H9 (cell line): ENCODE measurements around the gene RAB11FIP4. TPM values are rescaled to one million over a fixed set of nuclear protein-coding genes. Genes with fewer than 3 reads are reported as not detected.

Experiments
- DNase-seq: peaks from one replicate; pipeline ENCODE4 v3.0.0-alpha.2; 2017
- H2AFZ ChIP-seq: one replicate; pipeline ENCODE4 v1.6.1; 2013; ENCODE audit warnings: mild to moderate bottlenecking, low read length, control low read depth, moderate library complexity
- H2AK5ac ChIP-seq: 2 replicates; pipeline ENCODE4 v1.6.1; 2013; ENCODE audit warnings: low read length, control low read depth, mixed read lengths; ENCODE audit not compliant: insufficient read length
- H2BK120ac ChIP-seq: one replicate; pipeline ENCODE4 v1.6.1; 2013; ENCODE audit warnings: low read depth, mild to moderate bottlenecking, low read length, control low read depth, inconsistent platforms; ENCODE audit not compliant: poor library complexity, severe bottlenecking
- H2BK12ac ChIP-seq: 2 replicates; pipeline ENCODE4 v1.6.1; 2013; ENCODE audit warnings: low read length, control low read depth, mixed read lengths, low read depth; ENCODE audit not compliant: insufficient read length
- H2BK15ac ChIP-seq: 2 replicates; pipeline ENCODE4 v1.6.1; 2013; ENCODE audit warnings: low read depth, low read length, control low read depth
- H2BK20ac ChIP-seq: one replicate; pipeline ENCODE4 v1.6.1; 2013; ENCODE audit warnings: low read depth, mild to moderate bottlenecking, low read length, control low read depth, inconsistent platforms; ENCODE audit not compliant: poor library complexity, severe bottlenecking
- H2BK5ac ChIP-seq: 2 replicates; pipeline ENCODE4 v1.6.1; 2013; ENCODE audit warnings: low read length, control low read depth, mixed read lengths; ENCODE audit not compliant: insufficient read length
- H3K14ac ChIP-seq: 2 replicates; pipeline ENCODE4 v1.6.1; 2013; ENCODE audit warnings: low read length, control low read depth; ENCODE audit not compliant: insufficient read depth
- H3K18ac ChIP-seq: 2 replicates; pipeline ENCODE4 v1.6.1; 2013; ENCODE audit warnings: low read depth, mild to moderate bottlenecking, mixed read lengths, low read length, control low read depth; ENCODE audit not compliant: insufficient read length
- H3K23ac ChIP-seq: 2 replicates; pipeline ENCODE4 v1.6.1; 2013; ENCODE audit warnings: low read length, control low read depth, mixed read lengths, low read depth; ENCODE audit not compliant: insufficient read length
- H3K23me2 ChIP-seq: 2 replicates; pipeline ENCODE4 v1.6.1; 2013; ENCODE audit warnings: low read depth, mild to moderate bottlenecking, mixed read lengths, low read length, control low read depth; ENCODE audit not compliant: insufficient read length, poor library complexity, severe bottlenecking
- H3K27ac ChIP-seq: 2 replicates; pipeline ENCODE4 v1.5.1; 2013; ENCODE audit warnings: low read length, control low read depth, mixed read lengths, low read depth; ENCODE audit not compliant: insufficient read length
- H3K27me3 ChIP-seq: 2 replicates; pipeline ENCODE4 v1.6.1; 2013; ENCODE audit warnings: low read length, control low read depth, inconsistent platforms; ENCODE audit not compliant: insufficient read depth
- H3K4ac ChIP-seq: 2 replicates; pipeline ENCODE4 v1.6.1; 2013; ENCODE audit warnings: low read depth, mild to moderate bottlenecking, control low read depth, inconsistent platforms, low read length, moderate library complexity
- H3K4me1 ChIP-seq: 2 replicates; pipeline ENCODE4 v1.6.1; 2013; ENCODE audit warnings: low read length, control low read depth, inconsistent platforms; ENCODE audit not compliant: insufficient read depth
- H3K4me2 ChIP-seq: 2 replicates; pipeline ENCODE4 v1.6.1; 2013; ENCODE audit warnings: low read length, control low read depth, mixed read lengths; ENCODE audit not compliant: insufficient read length, insufficient read depth
- H3K56ac ChIP-seq: 2 replicates; pipeline ENCODE4 v1.6.1; 2013; ENCODE audit warnings: low read depth, mild to moderate bottlenecking, mixed read lengths, low read length, control low read depth; ENCODE audit not compliant: insufficient read length
- H3K79me1 ChIP-seq: 2 replicates; pipeline ENCODE4 v1.6.1; 2013; ENCODE audit warnings: low read depth, mild to moderate bottlenecking, moderate library complexity, low read length, control low read depth, inconsistent platforms; ENCODE audit not compliant: insufficient read depth, poor library complexity, severe bottlenecking
- H3K79me2 ChIP-seq: 2 replicates; pipeline ENCODE4 v1.6.1; 2013; ENCODE audit warnings: low read length, control low read depth, inconsistent platforms; ENCODE audit not compliant: insufficient read depth
- H3K9ac ChIP-seq: 2 replicates; pipeline ENCODE4 v1.6.1; 2013; ENCODE audit warnings: low read length, control low read depth, mixed read lengths; ENCODE audit not compliant: insufficient read length; ENCODE audit errors: extremely low read depth
- H3K9me3 ChIP-seq: one replicate; pipeline ENCODE4 v1.6.1; 2013; ENCODE audit warnings: low read depth, low read length, inconsistent platforms; ENCODE audit not compliant: control insufficient read depth
- H3T11ph ChIP-seq: one replicate; pipeline ENCODE4 v1.6.1; 2013; ENCODE audit warnings: mild to moderate bottlenecking, low read length, control low read depth, inconsistent platforms
- H4K20me1 ChIP-seq: one replicate; pipeline ENCODE4 v1.6.1; 2013; ENCODE audit not compliant: control insufficient read depth, insufficient read length, insufficient read depth
- H4K5ac ChIP-seq: 2 replicates; pipeline ENCODE4 v1.6.1; 2013; ENCODE audit warnings: low read depth, mild to moderate bottlenecking, mixed read lengths, low read length, control low read depth; ENCODE audit not compliant: insufficient read length
- H4K8ac ChIP-seq: replicated peaks from 2 replicates; pipeline ENCODE4 v1.6.1; 2013; ENCODE audit warnings: low read length, control low read depth, mixed read lengths, low read depth; ENCODE audit not compliant: insufficient read length
- H4K91ac ChIP-seq: 2 replicates; pipeline ENCODE4 v1.6.1; 2013; ENCODE audit warnings: low read depth, mild to moderate bottlenecking, moderate library complexity, mixed read lengths, low read length, control low read depth; ENCODE audit not compliant: insufficient read length
- H3K27ac Mint-ChIP-seq, 3 experiments: 2 replicates in 2 of 3; 3 replicates in 1 of 3; pipeline ENCODE4 v1.8.0; 2020 to 2021; ENCODE audit warnings: mixed read lengths in 3 of 3, mild to moderate bottlenecking in 1 of 3, moderate library complexity in 1 of 3
- H3K27me3 Mint-ChIP-seq: 2 replicates; pipeline ENCODE4 v1.8.0; 2021; ENCODE audit warnings: low read depth, mild to moderate bottlenecking, moderate library complexity, mixed read lengths
- H3K36me3 Mint-ChIP-seq, 3 experiments: 2 replicates in 2 of 3; 3 replicates in 1 of 3; pipeline ENCODE4 v1.8.0; 2020 to 2021; ENCODE audit warnings: low read depth in 3 of 3, mixed read lengths in 3 of 3; ENCODE audit not compliant: insufficient read depth in 1 of 3
- H3K4me1 Mint-ChIP-seq, 2 experiments: 2 replicates each; pipeline ENCODE4 v1.8.0; 2020; ENCODE audit warnings: mixed read lengths in 2 of 2
- H3K4me3 Mint-ChIP-seq, 2 experiments: 2 replicates in 1 of 2; 3 replicates in 1 of 2; pipeline ENCODE4 v1.8.0; 2020 to 2021; ENCODE audit warnings: mild to moderate bottlenecking in 2 of 2, mixed read lengths in 2 of 2, moderate library complexity in 1 of 2
- H3K9me3 Mint-ChIP-seq, 2 experiments: 2 replicates in 1 of 2; 3 replicates in 1 of 2; pipeline ENCODE4 v1.8.0; 2020; ENCODE audit warnings: mild to moderate bottlenecking in 2 of 2, mixed read lengths in 2 of 2, moderate library complexity in 1 of 2
- WGBS: extraction: QIAGEN DNeasy Blood & Tissue Kit; methylation state at CpG from one replicate; pipeline ENCODE4 v1.1.7; 2013; ENCODE audit warnings: missing lambda C conversion rate, low lambda C conversion rate, mixed read lengths; ENCODE audit not compliant: insufficient read length; ENCODE audit errors: extremely low coverage; 5-methylcytosine and 5-hydroxymethylcytosine counted together
- total RNA-seq: library from RNA; stranded (reverse); gene quantifications from 2 replicates; pipeline ENCODE4 v1.2.1, GENCODE V29; 2021
- TF ChIP-seq, protein P1 (sequence below): fragments of 200-600 bp; sonication (generic); conservative IDR thresholded peaks from 3 replicates; pipeline ENCODE4 v1.8.0; 2021; ENCODE audit warnings: antibody characterized with exemption, mild to moderate bottlenecking

The RAB11FIP4 gene
- total RNA-seq, 1 experiment from 2014 or later: 25.7 TPM

DNA sequence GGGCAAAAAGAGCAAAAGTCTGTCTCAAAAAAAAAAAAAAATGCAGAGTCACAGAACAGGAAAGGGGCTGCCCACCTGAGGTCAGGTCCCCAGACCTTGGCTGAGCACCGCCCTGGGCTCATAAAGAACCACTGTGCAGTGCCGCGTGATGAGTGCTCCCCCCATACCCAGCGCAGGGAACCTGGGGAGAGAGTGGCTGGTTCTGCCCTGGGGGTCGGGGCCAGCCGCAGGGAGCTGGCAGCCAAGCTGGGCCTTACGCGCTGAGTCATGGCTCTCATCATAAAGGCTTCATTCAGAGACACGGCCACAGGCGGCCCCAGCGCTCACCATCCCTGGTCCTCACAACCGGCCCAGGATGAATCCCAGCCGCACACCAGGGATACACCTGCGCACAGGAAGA, 80.7 kb downstream of the RAB11FIP4 start:
- no peak overlapping the region for H3T11ph ChIP-seq
- Mint-ChIP-seq H3K4me1 (peaks cover 40 to 44% of the 10 kb centered on the region in 2 experiments), H3K4me3 (no peak overlapping the region), H3K27me3 (no peaks in the 10 kb centered on the region), H3K9me3 (no peaks in the 10 kb centered on the region), H3K27ac (no peak overlapping the region; a peak in 1 of 7 replicates), H3K36me3 (no peaks in the 10 kb centered on the region)
- no peak for DNase-seq
- H3K4me1 ChIP-seq: peaks cover 16% of the 10 kb centered on the region; the same call in 1 of the 2 replicates
- no peak overlapping the region for H2BK5ac ChIP-seq
- H2BK20ac ChIP-seq: no peak overlapping the region
- no peaks in the 10 kb centered on the region for H4K20me1 ChIP-seq
- no peak overlapping the region for H4K8ac ChIP-seq
- peak overlapping the region; percentile 44; the same call in 1 of the 2 replicates for H3K14ac ChIP-seq
- H3K27me3 ChIP-seq: no peaks in the 10 kb centered on the region
- H2BK120ac ChIP-seq: no peak overlapping the region
- H3K9ac ChIP-seq: no peak overlapping the region
- TF ChIP-seq, protein P1, sequence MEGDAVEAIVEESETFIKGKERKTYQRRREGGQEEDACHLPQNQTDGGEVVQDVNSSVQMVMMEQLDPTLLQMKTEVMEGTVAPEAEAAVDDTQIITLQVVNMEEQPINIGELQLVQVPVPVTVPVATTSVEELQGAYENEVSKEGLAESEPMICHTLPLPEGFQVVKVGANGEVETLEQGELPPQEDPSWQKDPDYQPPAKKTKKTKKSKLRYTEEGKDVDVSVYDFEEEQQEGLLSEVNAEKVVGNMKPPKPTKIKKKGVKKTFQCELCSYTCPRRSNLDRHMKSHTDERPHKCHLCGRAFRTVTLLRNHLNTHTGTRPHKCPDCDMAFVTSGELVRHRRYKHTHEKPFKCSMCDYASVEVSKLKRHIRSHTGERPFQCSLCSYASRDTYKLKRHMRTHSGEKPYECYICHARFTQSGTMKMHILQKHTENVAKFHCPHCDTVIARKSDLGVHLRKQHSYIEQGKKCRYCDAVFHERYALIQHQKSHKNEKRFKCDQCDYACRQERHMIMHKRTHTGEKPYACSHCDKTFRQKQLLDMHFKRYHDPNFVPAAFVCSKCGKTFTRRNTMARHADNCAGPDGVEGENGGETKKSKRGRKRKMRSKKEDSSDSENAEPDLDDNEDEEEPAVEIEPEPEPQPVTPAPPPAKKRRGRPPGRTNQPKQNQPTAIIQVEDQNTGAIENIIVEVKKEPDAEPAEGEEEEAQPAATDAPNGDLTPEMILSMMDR: no peak
- H3K18ac ChIP-seq: no peak overlapping the region
- no peak overlapping the region for H3K4me2 ChIP-seq
- H3K27ac ChIP-seq: no peak overlapping the region
- H2AFZ ChIP-seq: no peak overlapping the region
- no peaks in the 10 kb centered on the region for H3K9me3 ChIP-seq
- H3K23ac ChIP-seq: no peak overlapping the region
- H3K56ac ChIP-seq: no peak overlapping the region
- H3K79me1 ChIP-seq: no peaks in the 10 kb centered on the region
- H2BK12ac ChIP-seq: no peak overlapping the region
- no peak overlapping the region for H3K4ac ChIP-seq
- H2BK15ac ChIP-seq: no peak overlapping the region
- H4K5ac ChIP-seq: no peak overlapping the region
- H2AK5ac ChIP-seq: no peak overlapping the region
- H4K91ac ChIP-seq: no peak overlapping the region
- no CpG with 5 or more reads among the region's 14 CpGs for WGBS
- no peaks in the 10 kb centered on the region for H3K23me2 ChIP-seq
- no peaks in the 10 kb centered on the region for H3K79me2 ChIP-seq
